SK-N-SH (cell line): ENCODE measurements around the gene SWI5. TPM values are rescaled to one million over a fixed set of nuclear protein-coding genes. Genes with fewer than 3 reads are reported as not detected.

Experiments
- CTCF ChIA-PET: fragments of 300-600, 350-600 bp; formaldehyde crosslinking; extraction: SDS; loops from one replicate; lab custom pipeline; 2021; lab: Yijun Ruan, JAX
- POLR2A ChIA-PET: fragments of 350-600 bp; sonication (Branson Sonifier 250); formaldehyde crosslinking; extraction: SDS; loops from one replicate; lab custom pipeline; 2020; ENCODE audit warnings: antibody characterized with exemption, inconsistent platforms; lab: Yijun Ruan, JAX
- DNase-seq: peaks from one replicate; pipeline ENCODE4 v3.0.0; 2012
- H2AFZ ChIP-seq: fragments of 200-600 bp; sonication (generic); 2 replicates; pipeline ENCODE4 v1.8.1; 2016; ENCODE audit warnings: antibody characterized with exemption, mild to moderate bottlenecking, low read depth
- H3F3A ChIP-seq: fragments of 200-600 bp; sonication (generic); replicated peaks from 2 replicates; pipeline ENCODE3; 2016; ENCODE audit warnings: antibody characterized with exemption, mild to moderate bottlenecking; ENCODE audit not compliant: insufficient read depth
- H3K27ac ChIP-seq, 2 experiments: fragments of 200-500 bp in 1 of 2; fragments of 200-600 bp in 1 of 2; sonication (Bioruptor generic) in 1 of 2; sonication (generic), shearing (Covaris generic) in 1 of 2; 2 replicates each; pipeline versions ENCODE4 v1.5.1 to v1.6.1; 2014 to 2016; ENCODE audit warnings: low read depth in 2 of 2, inconsistent platforms in 1 of 2, low read length in 1 of 2, mild to moderate bottlenecking in 1 of 2, mixed read lengths in 1 of 2
- H3K27me3 ChIP-seq: fragments of 200-600 bp; sonication (generic), shearing (Covaris generic); 2 replicates; pipeline ENCODE4 v1.6.1; 2016; ENCODE audit warnings: mixed run types; ENCODE audit not compliant: insufficient read depth
- H3K36me3 ChIP-seq, 2 experiments: fragments of 200-500 bp in 1 of 2; fragments of 200-600 bp in 1 of 2; sonication (Bioruptor generic) in 1 of 2; sonication (generic) in 1 of 2; replicated peaks in 1 of 2; 2 replicates each; pipeline versions ENCODE3 to v1.5.1; 2014 to 2016; ENCODE audit warnings: low read length in 1 of 2, mild to moderate bottlenecking in 1 of 2; ENCODE audit not compliant: insufficient read depth in 2 of 2, control insufficient read depth in 1 of 2
- H3K4me1 ChIP-seq, 2 experiments: fragments of 200-500 bp in 1 of 2; fragments of 200-600 bp in 1 of 2; sonication (Bioruptor generic) in 1 of 2; sonication (generic), shearing (Covaris generic) in 1 of 2; 2 replicates each; pipeline versions ENCODE4 v1.5.1 to v1.6.1; 2014 to 2016; ENCODE audit warnings: low read depth in 1 of 2, low read length in 1 of 2, mixed run types in 1 of 2; ENCODE audit not compliant: insufficient read depth in 2 of 2, control insufficient read depth in 1 of 2
- H3K4me2 ChIP-seq: fragments of 200-600 bp; sonication (generic), shearing (Covaris generic); 2 replicates; pipeline ENCODE4 v1.6.1; 2017; ENCODE audit warnings: mixed run types
- H3K4me3 ChIP-seq, 2 experiments: fragments of 200-500 bp in 1 of 2; fragments of 200-600 bp in 1 of 2; sonication (Bioruptor generic) in 1 of 2; sonication (generic), shearing (Covaris generic) in 1 of 2; 2 replicates each; pipeline versions ENCODE4 v1.5.1 to v1.8.1; 2014 to 2016; ENCODE audit warnings: low read depth in 2 of 2, inconsistent platforms in 1 of 2, low read length in 1 of 2, mild to moderate bottlenecking in 1 of 2, mixed read lengths in 1 of 2, moderate library complexity in 1 of 2
- H3K79me2 ChIP-seq: fragments of 200-600 bp; sonication (generic); 2 replicates; pipeline ENCODE4 v1.8.1; 2017; ENCODE audit warnings: mild to moderate bottlenecking; ENCODE audit not compliant: insufficient read depth
- H3K9ac ChIP-seq: fragments of 200-600 bp; sonication (generic); 2 replicates; pipeline ENCODE4 v1.6.1; 2017; ENCODE audit warnings: mixed run types
- H3K9me2 ChIP-seq: fragments of 200-600 bp; sonication (generic); 2 replicates; pipeline ENCODE4 v1.6.1; 2017; ENCODE audit warnings: mixed run types
- H3K9me3 ChIP-seq: fragments of 200-600 bp; sonication (generic); 2 replicates; pipeline ENCODE4 v1.6.1; 2017; ENCODE audit warnings: mixed run types, mild to moderate bottlenecking, moderate library complexity
- H4K20me1 ChIP-seq: fragments of 200-600 bp; sonication (generic); 2 replicates; pipeline ENCODE4 v1.6.1; 2017; ENCODE audit warnings: mild to moderate bottlenecking, mixed run types; ENCODE audit not compliant: insufficient read depth
- FOSL2 ChIP-seq: IDR thresholded peaks from 2 replicates; pipeline ENCODE4 v1.4.0; 2012; ENCODE audit warnings: low read depth, mild to moderate bottlenecking, moderate library complexity, borderline replicate concordance
- MXI1 ChIP-seq: IDR thresholded peaks from 2 replicates; pipeline ENCODE4 v1.6.1; 2012; ENCODE audit warnings: mild to moderate bottlenecking, low read depth, low read length, improper control_type of control experiment
- POLR2AphosphoS5 ChIP-seq: IDR thresholded peaks from 2 replicates; pipeline ENCODE4 v1.6.1; 2012; ENCODE audit warnings: low read depth, low read length
- RXRA ChIP-seq: IDR thresholded peaks from 2 replicates; pipeline ENCODE4 v1.4.0; 2012; ENCODE audit warnings: low read depth, mild to moderate bottlenecking, borderline replicate concordance
- WGBS: methylation state at CpG from one replicate; pipeline ENCODE4 v1.1.6; 2017; ENCODE audit warnings: low lambda C conversion rate; 5-methylcytosine and 5-hydroxymethylcytosine counted together
- polyA plus RNA-seq, 3 experiments: library from polyadenylated mRNA; depleted of rRNA; stranded (reverse); fragments of >200 nt; gene quantifications; 2 replicates each; pipeline ENCODE4 v1.2.3, GENCODE V29; 2012
- small RNA-seq, 7 experiments: library from RNA; depleted of rRNA; stranded (forward); fragments of <200 nt; gene quantifications; one replicate each; pipeline ENCODE3, GENCODE V24; 2012

SWI5 gene
- polyA plus RNA-seq, 1 of the 3 experiments (the other 2 are of a cell fraction) = 84.1 TPM

DNA sequence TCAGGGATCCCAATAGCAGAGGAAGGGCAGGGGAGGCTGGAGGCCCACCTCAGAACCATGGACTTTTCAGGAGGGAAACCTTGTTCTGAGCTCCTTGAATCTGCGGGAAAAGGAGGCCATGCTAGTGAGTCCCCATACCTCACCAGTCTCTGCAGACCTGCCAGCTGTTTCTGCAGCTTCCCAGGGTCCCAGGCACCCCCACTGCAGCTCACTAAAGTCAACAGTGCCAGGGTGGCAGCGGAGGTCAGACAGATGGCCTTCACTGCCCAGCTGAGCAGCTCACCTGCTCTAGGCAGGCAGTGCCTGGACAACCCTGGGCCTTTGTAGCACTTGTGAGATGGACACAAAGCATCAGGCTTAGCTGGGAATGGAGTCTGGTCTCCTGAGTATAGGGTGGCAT is 59.8 kb downstream of the SWI5 start:
- H3K4me1 ChIP-seq = peaks cover 0 to 1% of the 10 kb centered on the region in 2 experiments; a peak in 1 of 4 replicates
- peaks cover 13% of the 10 kb centered on the region for H3F3A ChIP-seq
- no peaks in the 10 kb centered on the region for H4K20me1 ChIP-seq
- H2AFZ ChIP-seq = no peak overlapping the region
- ChIA-PET CTCF (interaction anchor here (0.6 to 1.7 kb wide), 5 partner anchors 11 to 143 kb away, joined by 3 to 9 read pairs (median 3); no protein-coding TSS in a partner anchor), POLR2A (no interaction called here)
- no peak for DNase-seq
- H3K27me3 ChIP-seq = no peaks in the 10 kb centered on the region
- H3K4me2 ChIP-seq = no peak overlapping the region
- peaks cover 0 to 15% of the 10 kb centered on the region in 2 experiments for H3K36me3 ChIP-seq
- no peaks in the 10 kb centered on the region for H3K9me3 ChIP-seq
- WGBS = 94% methylated on average over 2 of the region's 2 CpGs
- no peak overlapping the region for H3K4me3 ChIP-seq
- peaks cover 2% of the 10 kb centered on the region; the same call in 1 of the 2 replicates for H3K79me2 ChIP-seq
- H3K9me2 ChIP-seq = no peaks in the 10 kb centered on the region
- no peak overlapping the region for H3K27ac ChIP-seq
- no peak overlapping the region for H3K9ac ChIP-seq
- TF ChIP-seq MXI1 (no peak), FOSL2 (no peak)

DNA sequence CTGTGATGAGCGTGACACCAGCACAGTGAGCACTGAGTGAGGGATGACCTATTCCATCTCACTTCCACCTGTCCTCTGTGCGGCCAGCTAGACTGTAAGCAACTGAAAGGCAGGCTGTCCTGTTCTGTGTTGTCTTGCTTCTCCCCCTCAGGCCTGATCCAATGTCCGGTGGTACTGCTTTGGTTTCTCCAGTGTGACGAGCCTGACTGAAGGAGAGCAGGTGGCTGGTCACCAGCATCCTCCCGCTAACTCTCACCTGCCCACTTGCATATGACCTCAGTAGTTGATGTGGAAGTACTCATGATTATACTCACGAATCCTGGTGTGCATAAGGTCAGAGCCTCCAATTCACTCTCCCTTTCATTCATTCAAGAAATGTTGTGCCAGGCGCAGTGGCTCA is 61.9 kb downstream of the SWI5 start:
- no peak for TF ChIP-seq RXRA
- no peak for TF ChIP-seq POLR2AphosphoS5
- TF ChIP-seq FOSL2 = no peak
- Histone ChIP-seq H3K4me3 (no peak overlapping the region), H3K27me3 (no peaks in the 10 kb centered on the region), H3K4me2 (no peak overlapping the region), H3K9me2 (no peaks in the 10 kb centered on the region), H2AFZ (no peak overlapping the region), H3K79me2 (peaks cover 18% of the 10 kb centered on the region; the same call in 1 of the 2 replicates), H3K36me3 (peaks cover 7 to 9% of the 10 kb centered on the region in 2 experiments), H3K9ac (no peak overlapping the region), H4K20me1 (0 out of 2 replicates have a peak, but pooled peaks cover 3% of the 10 kb centered on the region), H3K9me3 (no peaks in the 10 kb centered on the region), H3K4me1 (peaks cover 0 to 6% of the 10 kb centered on the region in 2 experiments; a peak in 1 of 4 replicates), H3F3A (peaks cover 18% of the 10 kb centered on the region), H3K27ac (no peak overlapping the region)
- ChIA-PET POLR2A (no interaction called here), CTCF (interaction anchor here (1.3 to 1.5 kb wide), 2 partner anchors 28 to 74 kb away, joined by 3 to 5 read pairs; no protein-coding TSS in a partner anchor)
- DNase-seq = no peak
- WGBS = over 99% methylated on average over 7 of the region's 7 CpGs

Small RNA genes lying within 50 kb of the gene (small RNA-seq; reads per million reads assigned to genes)
- 9.9 to 563 (median 269) reads per million in 7 experiments for gene MIR199B
- gene MIR3154 = 0 reads per million in 7 experiments

Other genes starting within 250 kb of the SWI5 start
- 14.6 and 14.8 TPM in 2 replicates for gene NAIF1, start 209.0 kb upstream of the SWI5 start, polyA plus RNA-seq (2012; rRNA removed)
- 12.1 and 12.3 TPM in 2 replicates for gene SLC25A25, start 208.0 kb upstream of the SWI5 start, polyA plus RNA-seq (2012; rRNA removed)
- gene PTGES2, start 148.5 kb upstream of the SWI5 start, polyA plus RNA-seq (2012; rRNA removed) = 130 and 141 TPM in 2 replicates
- gene LCN2, start 126.8 kb upstream of the SWI5 start, polyA plus RNA-seq (2012; rRNA removed) = not detected in 2 replicates
- gene BBLN, start 116.0 kb upstream of the SWI5 start, polyA plus RNA-seq (2012; rRNA removed) = 79.4 and 109 TPM in 2 replicates
- 36.6 and 37.0 TPM in 2 replicates for gene CIZ1, start 84.7 kb upstream of the SWI5 start, polyA plus RNA-seq (2012; rRNA removed)
- gene DNM1, start 72.9 kb upstream of the SWI5 start, polyA plus RNA-seq (2012; rRNA removed) = 31.0 and 35.7 TPM in 2 replicates
- gene GOLGA2, start 269 bp upstream of the SWI5 start, polyA plus RNA-seq (2012; rRNA removed) = 103 and 120 TPM in 2 replicates
- gene TRUB2, start 46.2 kb downstream of the SWI5 start, polyA plus RNA-seq (2012; rRNA removed) = 18.8 and 23.3 TPM in 2 replicates
- gene COQ4, start 46.6 kb downstream of the SWI5 start, polyA plus RNA-seq (2012; rRNA removed) = 54.7 and 57.2 TPM in 2 replicates
- 17.9 and 24.1 TPM in 2 replicates for gene SLC27A4, start 64.3 kb downstream of the SWI5 start, polyA plus RNA-seq (2012; rRNA removed)
- 58.9 and 61.5 TPM in 2 replicates for gene URM1, start 95.1 kb downstream of the SWI5 start, polyA plus RNA-seq (2012; rRNA removed)
- 128 and 131 TPM in 2 replicates for gene CERCAM, start 144.6 kb downstream of the SWI5 start, polyA plus RNA-seq (2012; rRNA removed)
- 32.7 and 35.7 TPM in 2 replicates for gene ODF2, start 179.7 kb downstream of the SWI5 start, polyA plus RNA-seq (2012; rRNA removed)
- 13.8 and 15.9 TPM in 2 replicates for gene GLE1, start 228.4 kb downstream of the SWI5 start, polyA plus RNA-seq (2012; rRNA removed)